Hepatocyte (in vitro differentiated cells): ENCODE results near the gene ADGRD2. TPM values are rescaled to one million over a fixed set of nuclear protein-coding genes. Genes with fewer than 3 reads are reported as not detected.
A peak's percentile ranks its signal among the peaks of the same experiment; 100 is the strongest.

Experiments
- DNase-seq: peaks from one replicate; pipeline ENCODE4 v3.0.0-alpha.2; 2016; ENCODE audit warnings: low spot score
- H2AFZ ChIP-seq: fragments of 200-600 bp; sonication (generic); 2 replicates; pipeline ENCODE4 v1.6.0; 2016; ENCODE audit warnings: antibody characterized with exemption, mild to moderate bottlenecking
- H3K27ac ChIP-seq: fragments of 200-600 bp; sonication (generic); 2 replicates; pipeline ENCODE4 v1.5.1; 2016; ENCODE audit warnings: mild to moderate bottlenecking
- H3K27me3 ChIP-seq: fragments of 200-600 bp; sonication (generic); 2 replicates; pipeline ENCODE4 v1.6.1; 2016
- H3K36me3 ChIP-seq: fragments of 200-600 bp; sonication (generic); replicated peaks from 2 replicates; pipeline ENCODE4 v1.5.1; 2016; ENCODE audit warnings: low read depth; ENCODE audit not compliant: insufficient read depth
- H3K4me1 ChIP-seq: fragments of 200-600 bp; sonication (generic); 2 replicates; pipeline ENCODE4 v1.5.1; 2016; ENCODE audit warnings: mild to moderate bottlenecking, moderate library complexity; ENCODE audit not compliant: insufficient read depth
- H3K4me2 ChIP-seq: fragments of 200-600 bp; sonication (generic); 2 replicates; pipeline ENCODE4 v1.6.0; 2016
- H3K4me3 ChIP-seq: fragments of 200-600 bp; sonication (generic); 2 replicates; pipeline ENCODE4 v1.5.1; 2016; ENCODE audit warnings: mild to moderate bottlenecking
- H3K79me2 ChIP-seq: fragments of 200-600 bp; sonication (generic); 2 replicates; pipeline ENCODE4 v1.6.0; 2017; ENCODE audit warnings: mild to moderate bottlenecking
- H3K9me2 ChIP-seq: fragments of 200-600 bp; sonication (generic); replicated peaks from 2 replicates; pipeline ENCODE4 v1.6.0; 2017; ENCODE audit warnings: mild to moderate bottlenecking; ENCODE audit not compliant: insufficient read depth
- H3K9me3 ChIP-seq: fragments of 200-600 bp; sonication (generic); 2 replicates; pipeline ENCODE4 v1.5.1; 2016; ENCODE audit warnings: low read depth, mild to moderate bottlenecking
- H4K20me1 ChIP-seq: fragments of 200-600 bp; sonication (generic); 2 replicates; pipeline ENCODE4 v1.6.0; 2016; ENCODE audit warnings: mild to moderate bottlenecking; ENCODE audit not compliant: insufficient read depth, poor library complexity, severe bottlenecking
- EZH2 ChIP-seq: fragments of 200-600 bp; sonication (generic); IDR thresholded peaks from 2 replicates; pipeline ENCODE4 v1.6.1; 2016; ENCODE audit warnings: antibody characterized with exemption, mild to moderate bottlenecking, borderline replicate concordance
- EZH2phosphoT487 ChIP-seq: fragments of 200-600 bp; sonication (generic); IDR thresholded peaks from one replicate; pipeline ENCODE4 v1.6.1; 2018; ENCODE audit warnings: antibody characterized with exemption, mild to moderate bottlenecking, low read depth, moderate library complexity; ENCODE audit not compliant: unreplicated experiment, severe bottlenecking
- WGBS: methylation state at CpG from one replicate; pipeline ENCODE4 v1.1.6; 2016; ENCODE audit warnings: low lambda C conversion rate; ENCODE audit errors: missing lambda C conversion rate; 5-methylcytosine and 5-hydroxymethylcytosine counted together
- polyA plus RNA-seq: library from polyadenylated mRNA; unstranded; fragments of >200 nt; fragmentation: Nextera tagmentation; extraction: Ambion mirVana; gene quantifications from 2 replicates; pipeline ENCODE4 v1.2.1, GENCODE V29; 2016
- total RNA-seq: library from RNA; depleted of rRNA; stranded (reverse); fragments of >200 nt; gene quantifications from 2 replicates; pipeline ENCODE4 v1.2.3, GENCODE V29; 2014
- TF ChIP-seq, protein P1 (sequence below): fragments of 200-600 bp; sonication (generic); IDR thresholded peaks from 2 replicates; pipeline ENCODE4 v1.5.1; 2016; ENCODE audit warnings: antibody characterized with exemption, mild to moderate bottlenecking; ENCODE audit not compliant: poor library complexity

The ADGRD2 gene
- total and polyA plus RNA-seq, 2 experiments from 2014 or later = not detected

- no peak overlapping the region for H3K27ac ChIP-seq
- peaks cover 11% of the 10 kb centered on the region for H3K4me1 ChIP-seq
- TF ChIP-seq EZH2phosphoT487 = no peak
- TF ChIP-seq, protein P1, sequence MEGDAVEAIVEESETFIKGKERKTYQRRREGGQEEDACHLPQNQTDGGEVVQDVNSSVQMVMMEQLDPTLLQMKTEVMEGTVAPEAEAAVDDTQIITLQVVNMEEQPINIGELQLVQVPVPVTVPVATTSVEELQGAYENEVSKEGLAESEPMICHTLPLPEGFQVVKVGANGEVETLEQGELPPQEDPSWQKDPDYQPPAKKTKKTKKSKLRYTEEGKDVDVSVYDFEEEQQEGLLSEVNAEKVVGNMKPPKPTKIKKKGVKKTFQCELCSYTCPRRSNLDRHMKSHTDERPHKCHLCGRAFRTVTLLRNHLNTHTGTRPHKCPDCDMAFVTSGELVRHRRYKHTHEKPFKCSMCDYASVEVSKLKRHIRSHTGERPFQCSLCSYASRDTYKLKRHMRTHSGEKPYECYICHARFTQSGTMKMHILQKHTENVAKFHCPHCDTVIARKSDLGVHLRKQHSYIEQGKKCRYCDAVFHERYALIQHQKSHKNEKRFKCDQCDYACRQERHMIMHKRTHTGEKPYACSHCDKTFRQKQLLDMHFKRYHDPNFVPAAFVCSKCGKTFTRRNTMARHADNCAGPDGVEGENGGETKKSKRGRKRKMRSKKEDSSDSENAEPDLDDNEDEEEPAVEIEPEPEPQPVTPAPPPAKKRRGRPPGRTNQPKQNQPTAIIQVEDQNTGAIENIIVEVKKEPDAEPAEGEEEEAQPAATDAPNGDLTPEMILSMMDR = peak; percentile 55
- TF ChIP-seq EZH2 = no peak
- peaks cover 8% of the 10 kb centered on the region for H3K36me3 ChIP-seq
- H3K79me2 ChIP-seq = peaks cover 63% of the 10 kb centered on the region
- no peaks in the 10 kb centered on the region for H3K27me3 ChIP-seq
- no peaks in the 10 kb centered on the region for H3K9me3 ChIP-seq
- H4K20me1 ChIP-seq = peaks cover 8% of the 10 kb centered on the region
- DNase-seq = no peak
- 78% methylated on average over 3 of the region's 3 CpGs for WGBS
- no peak overlapping the region for H2AFZ ChIP-seq
- no peak overlapping the region for H3K4me2 ChIP-seq
- H3K9me2 ChIP-seq = no peaks in the 10 kb centered on the region
- no peak overlapping the region for H3K4me3 ChIP-seq
Observed at GRCh38 chr9:124410321-124410913, 39.8 kb upstream of the ADGRD2 start.

GRCh38 chr9:124411514-124412227, 38.6 kb upstream of the ADGRD2 start:
- no peak overlapping the region for H3K4me2 ChIP-seq
- H3K4me1 ChIP-seq = peaks cover 11% of the 10 kb centered on the region
- 96% methylated on average over 5 of the region's 5 CpGs for WGBS
- no peak overlapping the region for H2AFZ ChIP-seq
- peaks cover 8% of the 10 kb centered on the region for H3K36me3 ChIP-seq
- DNase-seq = no peak
- peaks cover 3% of the 10 kb centered on the region for H4K20me1 ChIP-seq
- no peak for TF ChIP-seq EZH2phosphoT487
- TF ChIP-seq, protein P1 = no peak
- TF ChIP-seq EZH2 = no peak
- no peak overlapping the region for H3K4me3 ChIP-seq
- H3K27ac ChIP-seq = no peak overlapping the region
- H3K9me2 ChIP-seq = no peaks in the 10 kb centered on the region
- no peaks in the 10 kb centered on the region for H3K9me3 ChIP-seq
- H3K79me2 ChIP-seq = peaks cover 57% of the 10 kb centered on the region
- H3K27me3 ChIP-seq = no peaks in the 10 kb centered on the region

- DNase-seq = no peak
- TF ChIP-seq EZH2 (no peak), EZH2phosphoT487 (no peak)
- TF ChIP-seq, protein P1 = no peak
- Histone ChIP-seq H3K4me2 (no peak overlapping the region), H3K27me3 (no peaks in the 10 kb centered on the region), H3K36me3 (peaks cover 8% of the 10 kb centered on the region), H4K20me1 (peaks cover 3% of the 10 kb centered on the region), H3K4me3 (no peak overlapping the region), H3K9me3 (no peaks in the 10 kb centered on the region), H3K9me2 (no peaks in the 10 kb centered on the region), H3K79me2 (peaks cover 55% of the 10 kb centered on the region), H3K4me1 (peaks cover 11% of the 10 kb centered on the region), H3K27ac (no peak overlapping the region), H2AFZ (no peak overlapping the region)
- WGBS = 92% methylated on average over 3 of the region's 3 CpGs
Observed at GRCh38 chr9:124412228-124412575, 38.0 kb upstream of the ADGRD2 start.
